ENCODE results near the gene GRHL1.

GRCh38 chr2:9914384-9915065 is 37.0 kb upstream of the GRHL1 start:
- TF ChIP-seq POLR2AphosphoS5 (IDR thresholded peaks at IDR 0.05; ENCODE audit: low read depth, low read length) (no peak), TAF1 (IDR thresholded peaks at IDR 0.05; ENCODE audit: borderline replicate concordance, insufficient read depth, low read length) (no peak), FOXP2 (optimal IDR thresholded peaks at IDR 0.05; ENCODE audit: borderline replicate concordance, extremely low read depth, extremely low read length, insufficient read depth) (peak; percentile 18), REST (IDR thresholded peaks at IDR 0.05; ENCODE audit: insufficient read depth in 1 of 2, low read depth in 2 of 2, low read length in 2 of 2) (no peak)
